HepG2 (cell line): ENCODE results near the gene PRSS22. TPM values are rescaled to one million over a fixed set of nuclear protein-coding genes. Genes with fewer than 3 reads are reported as not detected.

Experiments
- ADNP ChIP-seq: sonication (generic); formaldehyde crosslinking; IDR thresholded peaks from 2 replicates; pipeline ENCODE4 v1.4.0; 2020; ENCODE audit warnings: missing genetic modification reagents
- ASH2L ChIP-seq: fragments of 300-600, 200-600 bp; sonication (generic); IDR thresholded peaks from 2 replicates; pipeline ENCODE4 v1.7.0; 2017; ENCODE audit warnings: low read depth, mild to moderate bottlenecking, moderate library complexity, mixed read lengths, low read length; ENCODE audit not compliant: insufficient read length
- ATRX ChIP-seq: sonication (generic); formaldehyde crosslinking; IDR thresholded peaks from 2 replicates; pipeline ENCODE4 v1.4.0; 2020; ENCODE audit warnings: missing genetic modification reagents, borderline replicate concordance
- EHMT2 ChIP-seq: fragments of 200-600 bp; sonication (generic); IDR thresholded peaks from 2 replicates; pipeline ENCODE4 v1.7.0; 2017; ENCODE audit warnings: antibody characterized with exemption, low read depth, low read length, borderline replicate concordance
- NR3C1 ChIP-seq: sonication (generic); formaldehyde crosslinking; IDR thresholded peaks from 2 replicates; pipeline ENCODE4 v1.4.0; 2020; ENCODE audit warnings: missing genetic modification reagents
- ONECUT2 ChIP-seq: sonication (generic); formaldehyde crosslinking; IDR thresholded peaks from 2 replicates; pipeline ENCODE4 v1.4.0; 2020; ENCODE audit warnings: missing genetic modification reagents
- PHF8 ChIP-seq: sonication (generic); formaldehyde crosslinking; IDR thresholded peaks from 2 replicates; pipeline ENCODE4 v1.5.0; 2020; ENCODE audit warnings: missing genetic modification reagents
- RBM39 ChIP-seq: fragments of 200-400 bp; formaldehyde crosslinking; IDR thresholded peaks from one replicate; pipeline ENCODE4 v1.6.1; 2018; ENCODE audit warnings: antibody characterized with exemption, mild to moderate bottlenecking, low read depth, low read length; ENCODE audit not compliant: poor library complexity, severe bottlenecking
- REPIN1 ChIP-seq: sonication (generic); formaldehyde crosslinking; IDR thresholded peaks from 2 replicates; pipeline ENCODE4 v1.8.0; 2022; ENCODE audit warnings: missing genetic modification reagents, low read depth, mild to moderate bottlenecking, borderline replicate concordance
- SMYD3 ChIP-seq: sonication (generic); formaldehyde crosslinking; IDR thresholded peaks from 2 replicates; pipeline ENCODE4 v1.8.1; 2023; ENCODE audit warnings: mild to moderate bottlenecking, missing genetic modification reagents
- SNAI1 ChIP-seq: sonication (generic); formaldehyde crosslinking; IDR thresholded peaks from 2 replicates; pipeline ENCODE4 v1.5.0; 2020; ENCODE audit warnings: mild to moderate bottlenecking, missing genetic modification reagents, borderline replicate concordance
- SP5 ChIP-seq: IDR thresholded peaks from 2 replicates; pipeline ENCODE4 v1.6.1; 2016; ENCODE audit warnings: low read depth, borderline replicate concordance
- STAG1 ChIP-seq: sonication (generic); formaldehyde crosslinking; IDR thresholded peaks from 2 replicates; pipeline ENCODE4 v1.4.0; 2020; ENCODE audit warnings: missing genetic modification reagents
- TEAD3 ChIP-seq: optimal IDR thresholded peaks from 2 replicates; pipeline ENCODE3; 2016; ENCODE audit warnings: borderline replicate concordance
- TRAFD1 ChIP-seq: sonication (generic); formaldehyde crosslinking; IDR thresholded peaks from 2 replicates; pipeline ENCODE4 v1.5.1; 2020; ENCODE audit warnings: missing genetic modification reagents, mild to moderate bottlenecking, borderline replicate concordance
- TSC22D2 ChIP-seq: sonication (generic); formaldehyde crosslinking; IDR thresholded peaks from 2 replicates; pipeline ENCODE4 v1.5.1; 2020; ENCODE audit warnings: missing genetic modification reagents, mild to moderate bottlenecking, borderline replicate concordance
- ZEB1 ChIP-seq: IDR thresholded peaks from 2 replicates; pipeline ENCODE4 v1.6.1; 2012; ENCODE audit warnings: mild to moderate bottlenecking, low read depth, inconsistent platforms; ENCODE audit not compliant: insufficient replicate concordance
- ZMYM4 ChIP-seq: sonication (generic); formaldehyde crosslinking; IDR thresholded peaks from 2 replicates; pipeline ENCODE4 v1.8.1; 2023; ENCODE audit warnings: mild to moderate bottlenecking, missing genetic modification reagents
- ZNF484 ChIP-seq: sonication (generic); formaldehyde crosslinking; IDR thresholded peaks from 2 replicates; pipeline ENCODE4 v1.5.1; 2020; ENCODE audit warnings: mild to moderate bottlenecking, low read depth, missing genetic modification reagents, borderline replicate concordance
- polyA plus RNA-seq, 8 experiments: library from polyadenylated mRNA; depleted of rRNA in 3 of 8; stranded (reverse) in 7 of 8; unstranded in 1 of 8; fragments of >200 nt; fragmentation: Illumina TruSeq in 4 of 8; extraction: Trizol in 4 of 8; gene quantifications; 2 replicates each; pipeline versions ENCODE4 v1.2.1 to v1.2.3, GENCODE V29; 2011 to 2016; ENCODE audit warnings: low read depth in 4 of 8, missing spikeins in 1 of 8, mixed read lengths in 1 of 8; ENCODE audit not compliant: insufficient read depth in 1 of 8
- total RNA-seq, 5 experiments: library from RNA; depleted of rRNA; stranded (reverse); fragments of >200 nt; fragmentation: Illumina TruSeq; extraction: Trizol; gene quantifications; 2 replicates each; pipeline ENCODE4 v1.2.3, GENCODE V29; 2016; ENCODE audit warnings: low read depth in 1 of 5
- TF ChIP-seq, protein P1 (sequence below): sonication (generic); formaldehyde crosslinking; IDR thresholded peaks from 2 replicates; pipeline ENCODE4 v1.8.0; 2022; ENCODE audit warnings: low read depth, missing genetic modification reagents
- TF ChIP-seq, protein P2 (sequence below): sonication (generic); formaldehyde crosslinking; IDR thresholded peaks from 2 replicates; pipeline ENCODE4 v1.5.1; 2020; ENCODE audit warnings: missing genetic modification reagents, mild to moderate bottlenecking, borderline replicate concordance
- TF ChIP-seq, protein P3 (sequence below): IDR thresholded peaks from 2 replicates; pipeline ENCODE4 v1.6.1; 2016; ENCODE audit warnings: missing compliant biosample characterization, missing genetic modification reagents, borderline replicate concordance

Gene PRSS22
- total and polyA plus RNA-seq, 2 of the 13 experiments (the other 11 are each of a cell fraction or from before 2014, with no cell fraction given): 0.24 to 0.32 TPM

DNA sequence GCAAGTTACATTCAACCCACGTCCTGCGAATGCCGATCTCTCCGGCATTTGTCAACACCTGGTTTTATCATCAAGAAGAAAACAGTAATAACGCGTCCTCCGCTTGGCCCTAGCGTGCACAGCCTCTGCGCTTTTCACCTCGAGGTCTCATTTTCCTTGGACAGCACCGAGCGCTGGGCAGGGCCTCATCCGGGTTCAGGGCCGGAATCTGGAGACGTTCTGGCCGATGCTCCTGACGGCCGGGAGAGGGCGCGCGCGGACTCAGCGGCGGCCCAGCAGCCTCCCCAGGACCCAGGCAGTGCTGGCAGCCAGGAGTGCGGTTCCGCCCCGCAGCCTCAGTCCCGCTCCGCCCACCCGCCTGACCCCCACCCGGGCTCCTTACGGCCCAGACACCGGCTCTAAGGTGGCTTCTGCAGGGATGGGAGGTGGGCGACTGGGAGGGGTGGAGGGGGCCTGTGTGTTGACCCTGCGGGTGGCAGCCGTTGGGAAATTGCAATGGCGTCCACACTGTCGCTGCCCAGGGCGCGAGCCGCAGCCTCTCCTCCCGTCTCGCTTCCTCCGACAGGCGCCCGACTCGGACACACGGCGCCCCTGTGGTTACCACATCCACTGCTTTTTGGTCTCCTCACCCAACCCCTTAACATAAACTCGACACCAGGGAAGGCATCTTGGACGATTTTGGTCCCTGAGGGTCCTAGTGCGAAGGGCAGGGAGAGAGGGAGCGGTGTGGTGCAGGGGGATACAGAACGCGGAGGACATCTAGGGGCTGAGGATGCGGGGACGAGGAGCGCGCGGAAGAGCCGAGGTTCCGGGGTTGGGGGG is 46.3 kb upstream of the PRSS22 start (continued):
- TF ChIP-seq, protein P1, sequence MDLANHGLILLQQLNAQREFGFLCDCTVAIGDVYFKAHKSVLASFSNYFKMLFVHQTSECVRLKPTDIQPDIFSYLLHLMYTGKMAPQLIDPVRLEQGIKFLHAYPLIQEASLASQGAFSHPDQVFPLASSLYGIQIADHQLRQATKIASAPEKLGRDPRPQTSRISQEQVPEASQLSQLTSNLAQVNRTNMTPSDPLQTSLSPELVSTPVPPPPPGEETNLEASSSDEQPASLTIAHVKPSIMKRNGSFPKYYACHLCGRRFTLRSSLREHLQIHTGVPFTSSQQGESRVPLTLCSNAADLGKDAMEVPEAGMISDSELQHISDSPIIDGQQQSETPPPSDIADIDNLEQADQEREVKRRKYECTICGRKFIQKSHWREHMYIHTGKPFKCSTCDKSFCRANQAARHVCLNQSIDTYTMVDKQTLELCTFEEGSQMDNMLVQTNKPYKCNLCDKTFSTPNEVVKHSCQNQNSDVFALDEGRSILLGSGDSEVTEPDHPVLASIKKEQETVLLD (CRISPR knock-in tag): no peak
- TF ChIP-seq SNAI1 (CRISPR knock-in tag) (no peak), ASH2L (peak; percentile 46), NR3C1 (CRISPR knock-in tag) (no peak), ADNP (CRISPR knock-in tag) (no peak), TSC22D2 (CRISPR knock-in tag) (0 out of 2 replicates have a peak, but pooled peaks have one; percentile 28), EHMT2 (no peak), TEAD3 (CRISPR knock-in tag) (peak; percentile 79), ZNF484 (CRISPR knock-in tag) (no peak), STAG1 (CRISPR knock-in tag) (peak; percentile 53), SP5 (CRISPR knock-in tag) (peak; percentile 33), ZMYM4 (CRISPR knock-in tag) (peak; percentile 37; the same call in 1 of the 2 replicates), RBM39 (peak; percentile 16), ZEB1 (peak; percentile 2), SMYD3 (CRISPR knock-in tag) (no peak), PHF8 (peak; percentile 65), REPIN1 (CRISPR knock-in tag) (no peak; the same call in 1 of the 2 replicates), ATRX (CRISPR knock-in tag) (no peak), ONECUT2 (CRISPR knock-in tag) (no peak; the same call in 1 of the 2 replicates), TRAFD1 (CRISPR knock-in tag) (peak; percentile 16; the same call in 1 of the 2 replicates)
- TF ChIP-seq, protein P2, sequence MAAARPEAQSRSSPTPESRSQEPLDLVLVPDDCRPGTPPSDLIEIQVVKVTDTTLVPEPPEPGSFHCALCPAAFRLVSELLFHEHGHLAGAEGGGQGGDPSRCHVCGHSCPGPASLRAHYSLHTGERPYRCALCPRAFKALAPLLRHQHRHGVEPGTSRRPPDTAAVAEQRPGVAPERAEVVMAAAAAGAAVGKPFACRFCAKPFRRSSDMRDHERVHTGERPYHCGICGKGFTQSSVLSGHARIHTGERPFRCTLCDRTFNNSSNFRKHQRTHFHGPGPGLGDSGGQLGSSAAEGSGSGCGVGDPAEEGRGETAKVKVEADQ: 0 out of 2 replicates have a peak, but pooled peaks have one; percentile 66
- TF ChIP-seq, protein P3, sequence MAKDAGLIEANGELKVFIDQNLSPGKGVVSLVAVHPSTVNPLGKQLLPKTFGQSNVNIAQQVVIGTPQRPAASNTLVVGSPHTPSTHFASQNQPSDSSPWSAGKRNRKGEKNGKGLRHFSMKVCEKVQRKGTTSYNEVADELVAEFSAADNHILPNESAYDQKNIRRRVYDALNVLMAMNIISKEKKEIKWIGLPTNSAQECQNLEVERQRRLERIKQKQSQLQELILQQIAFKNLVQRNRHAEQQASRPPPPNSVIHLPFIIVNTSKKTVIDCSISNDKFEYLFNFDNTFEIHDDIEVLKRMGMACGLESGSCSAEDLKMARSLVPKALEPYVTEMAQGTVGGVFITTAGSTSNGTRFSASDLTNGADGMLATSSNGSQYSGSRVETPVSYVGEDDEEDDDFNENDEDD (CRISPR knock-in tag): peak; percentile 25; the same call in 1 of the 2 replicates
